OCI-LY1 (cell line): ENCODE measurements around the gene YPEL5.
A peak's percentile ranks its signal among the peaks of the same experiment; 100 is the strongest.
"Not testable (repeated sequence)": the region's sequence is repeated elsewhere in the genome, so short reads cannot be mapped to it uniquely, and the experiment has no call there.

ENCODE experiments used
- H2AFZ ChIP-seq: fragments of 200-600 bp; sonication (generic), shearing (Covaris generic); 2 replicates; pipeline ENCODE4 v1.6.0; 2014; ENCODE audit warnings: antibody characterized with exemption, mild to moderate bottlenecking, low read length
- H3F3A ChIP-seq: fragments of 200-600 bp; sonication (generic), shearing (Covaris generic); 2 replicates; pipeline ENCODE4 v1.6.0; 2014; ENCODE audit warnings: mild to moderate bottlenecking, antibody characterized with exemption, low read length, moderate library complexity; ENCODE audit not compliant: insufficient read depth
- H3K27ac ChIP-seq: fragments of 200-600 bp; sonication (generic); 2 replicates; pipeline ENCODE4 v1.5.1; 2014; ENCODE audit warnings: low read length, mixed run types, mild to moderate bottlenecking, low read depth; ENCODE audit not compliant: poor library complexity, severe bottlenecking
- H3K27me3 ChIP-seq: fragments of 200-600 bp; sonication (generic); 2 replicates; pipeline ENCODE4 v1.6.0; 2014; ENCODE audit warnings: antibody characterized with exemption, mild to moderate bottlenecking, low read length, moderate library complexity; ENCODE audit not compliant: insufficient read depth
- H3K36me3 ChIP-seq: fragments of 200-600 bp; sonication (generic); 2 replicates; pipeline ENCODE4 v1.6.1; 2014; ENCODE audit warnings: mild to moderate bottlenecking, antibody characterized with exemption, low read length, moderate library complexity, mixed read lengths; ENCODE audit not compliant: insufficient read depth
- H3K4me1 ChIP-seq: fragments of 200-600 bp; sonication (generic); 2 replicates; pipeline ENCODE4 v1.5.1; 2014; ENCODE audit warnings: mild to moderate bottlenecking, low read length, moderate library complexity; ENCODE audit not compliant: insufficient read depth, severe bottlenecking
- H3K4me2 ChIP-seq: fragments of 200-600 bp; sonication (generic), shearing (Covaris generic); 2 replicates; pipeline ENCODE4 v1.6.1; 2014; ENCODE audit warnings: low read length
- H3K4me3 ChIP-seq: fragments of 200-600 bp; sonication (generic); 2 replicates; pipeline ENCODE4 v1.5.1; 2014; ENCODE audit warnings: low read length, low read depth, mild to moderate bottlenecking, mixed read lengths; ENCODE audit not compliant: poor library complexity, severe bottlenecking
- H3K79me2 ChIP-seq: fragments of 200-600 bp; shearing (Covaris generic); 2 replicates; pipeline ENCODE4 v1.6.1; 2016; ENCODE audit warnings: mixed run types, low read length, mixed read lengths; ENCODE audit not compliant: insufficient read depth
- H3K9ac ChIP-seq: fragments of 200-600 bp; sonication (generic), shearing (Covaris generic); 2 replicates; pipeline ENCODE4 v1.6.1; 2014; ENCODE audit warnings: mild to moderate bottlenecking, low read length, mixed read lengths
- H3K9me2 ChIP-seq: fragments of 200-600 bp; sonication (generic), shearing (Covaris generic); 2 replicates; pipeline ENCODE4 v1.6.1; 2014; ENCODE audit warnings: low read depth, mild to moderate bottlenecking, low read length, mixed read lengths
- H3K9me3 ChIP-seq: fragments of 200-600 bp; shearing (Covaris generic); 2 replicates; pipeline ENCODE4 v1.6.1; 2014; ENCODE audit warnings: low read length, mixed read lengths
- H4K20me1 ChIP-seq: fragments of 200-600 bp; sonication (generic), shearing (Covaris generic); 2 replicates; pipeline ENCODE4 v1.6.0; 2016; ENCODE audit warnings: mild to moderate bottlenecking, low read length; ENCODE audit not compliant: insufficient read depth
- CTCF ChIP-seq: fragments of 200-600 bp; sonication (generic), shearing (Covaris generic); IDR thresholded peaks from 2 replicates; pipeline ENCODE4 v1.5.1; 2017; ENCODE audit warnings: mild to moderate bottlenecking, antibody characterized with exemption, low read length, moderate library complexity, mixed read lengths
- EZH2 ChIP-seq: fragments of 200-600 bp; sonication (generic), shearing (Covaris generic); IDR thresholded peaks from 2 replicates; pipeline ENCODE4 v1.8.0; 2017; ENCODE audit warnings: borderline replicate concordance, mixed run types, mild to moderate bottlenecking, antibody characterized with exemption, low read length, moderate library complexity, mixed read lengths

Gene YPEL5

GRCh38 chr2:30110773-30111172 lies 36.0 kb upstream of the YPEL5 start:
- Histone ChIP-seq H2AFZ (no peak overlapping the region), H3F3A (no peaks in the 10 kb centered on the region), H3K4me1 (peaks cover 5% of the 10 kb centered on the region), H3K79me2 (no peaks in the 10 kb centered on the region), H3K36me3 (no peaks in the 10 kb centered on the region), H3K4me3 (no peak overlapping the region), H3K9ac (no peak overlapping the region), H4K20me1 (no peaks in the 10 kb centered on the region), H3K4me2 (no peak overlapping the region), H3K9me3 (no peaks in the 10 kb centered on the region), H3K9me2 (no peaks in the 10 kb centered on the region), H3K27me3 (no peaks in the 10 kb centered on the region), H3K27ac (no peak overlapping the region)
- no peak for TF ChIP-seq CTCF
- TF ChIP-seq EZH2, result no peak

- H3K4me2 ChIP-seq, result 0 out of 2 replicates have a peak overlapping the region, but pooled peaks have one; percentile 23
- not testable (repeated sequence) for H4K20me1 ChIP-seq, H2AFZ ChIP-seq, H3K9ac ChIP-seq, H3K36me3 ChIP-seq, H3K79me2 ChIP-seq, H3K27ac ChIP-seq, H3K9me3 ChIP-seq, H3K9me2 ChIP-seq, H3F3A ChIP-seq, H3K4me3 ChIP-seq, H3K27me3 ChIP-seq, H3K4me1 ChIP-seq
Observed at GRCh38 chr2:30111186-30111585, 35.6 kb upstream of the YPEL5 start.

- H3K36me3 ChIP-seq, result no peaks in the 10 kb centered on the region
- no peaks in the 10 kb centered on the region for H3K9me3 ChIP-seq
- no peak overlapping the region for H2AFZ ChIP-seq
- no peak overlapping the region for H3K9ac ChIP-seq
- peaks cover 5% of the 10 kb centered on the region for H3K4me1 ChIP-seq
- no peak overlapping the region for H3K4me3 ChIP-seq
- H3K27me3 ChIP-seq, result no peaks in the 10 kb centered on the region
- H3K9me2 ChIP-seq, result no peaks in the 10 kb centered on the region
- TF ChIP-seq EZH2 (no peak), CTCF (no peak)
- no peaks in the 10 kb centered on the region for H4K20me1 ChIP-seq
- no peaks in the 10 kb centered on the region for H3K79me2 ChIP-seq
- H3K27ac ChIP-seq, result no peak overlapping the region
- H3K4me2 ChIP-seq, result no peak overlapping the region
- no peaks in the 10 kb centered on the region for H3F3A ChIP-seq
Observed at GRCh38 chr2:30112561-30112960, 34.2 kb upstream of the YPEL5 start.

GRCh38 chr2:30113617-30114293 lies 33.1 kb upstream of the YPEL5 start:
- TF ChIP-seq EZH2 (no peak), CTCF (no peak)
- Histone ChIP-seq H3K79me2 (no peaks in the 10 kb centered on the region), H3K4me3 (no peak overlapping the region), H3K27ac (no peak overlapping the region), H4K20me1 (no peaks in the 10 kb centered on the region), H3K4me2 (no peak overlapping the region), H3K4me1 (peaks cover 5% of the 10 kb centered on the region), H3K27me3 (no peaks in the 10 kb centered on the region), H3K36me3 (no peaks in the 10 kb centered on the region), H3K9ac (no peak overlapping the region), H2AFZ (no peak overlapping the region), H3K9me2 (no peaks in the 10 kb centered on the region), H3F3A (no peaks in the 10 kb centered on the region), H3K9me3 (no peaks in the 10 kb centered on the region)
